GM18502 (cell line): ENCODE measurements around the gene SKOR2.
A peak's percentile ranks its signal among the peaks of the same experiment; 100 is the strongest.
"Not testable (repeated sequence)": the region's sequence is repeated elsewhere in the genome, so short reads cannot be mapped to it uniquely, and the experiment has no call there.

Experiments used
- ATAC-seq: cut with Tn5 transposase; IDR thresholded peaks from one replicate; pipeline ENCODE4 v1.9.1; 2021; ENCODE audit warnings: mild to moderate bottlenecking; ENCODE audit not compliant: unreplicated experiment, poor library complexity

The SKOR2 gene

GRCh38 chr18:47203626-47204464 lies 47.6 kb downstream of the SKOR2 start:
- no peak for ATAC-seq

- not testable (repeated sequence) for ATAC-seq
Observed at GRCh38 chr18:47195961-47196360, 55.5 kb downstream of the SKOR2 start.

- ATAC-seq = no peak
Observed at GRCh38 chr18:47191961-47192360, 59.5 kb downstream of the SKOR2 start.

- ATAC-seq = no peak
Observed at GRCh38 chr18:47187721-47188120, 63.7 kb downstream of the SKOR2 start.

GRCh38 chr18:47184419-47185050 lies 66.9 kb downstream of the SKOR2 start:
- no peak for ATAC-seq

GRCh38 chr18:47182156-47182555 lies 69.3 kb downstream of the SKOR2 start:
- not testable (repeated sequence) for ATAC-seq

GRCh38 chr18:47180765-47181164 lies 70.7 kb downstream of the SKOR2 start:
- no peak for ATAC-seq

GRCh38 chr18:47179520-47179919 lies 71.9 kb downstream of the SKOR2 start:
- no peak for ATAC-seq

GRCh38 chr18:47175898-47176575 lies 75.4 kb downstream of the SKOR2 start, which contains the start of gene IER3IP1:
Gene IER3IP1 (minus strand): TSS chr18:47176364. CDS start chr18:47176277, 87 bp downstream.
- ATAC-seq = peak; percentile 85

GRCh38 chr18:47175283-47175897 lies 76.1 kb downstream of the SKOR2 start:
- ATAC-seq = peak; percentile 20

GRCh38 chr18:47174545-47175116 lies 76.8 kb downstream of the SKOR2 start:
- no peak for ATAC-seq

GRCh38 chr18:47172476-47172875 lies 79.0 kb downstream of the SKOR2 start:
- ATAC-seq = no peak

- no peak for ATAC-seq
Observed at GRCh38 chr18:47168913-47169312, 82.5 kb downstream of the SKOR2 start.

GRCh38 chr18:47168509-47168908 lies 83.0 kb downstream of the SKOR2 start:
- no peak for ATAC-seq

- ATAC-seq = no peak
Observed at GRCh38 chr18:47166294-47166693, 85.2 kb downstream of the SKOR2 start.

GRCh38 chr18:47163241-47163640 lies 88.2 kb downstream of the SKOR2 start:
- peak; percentile 85 for ATAC-seq

- ATAC-seq = no peak
Observed at GRCh38 chr18:47160256-47160655, 91.2 kb downstream of the SKOR2 start.

GRCh38 chr18:47158404-47158803 lies 93.1 kb downstream of the SKOR2 start:
- ATAC-seq = not testable (repeated sequence)
